Left kidney (tissue), 8 donors: Measurements from ENCODE around the gene ACSBG1. TPM values are rescaled to one million over a fixed set of nuclear protein-coding genes. Genes with fewer than 3 reads are reported as not detected.
A peak's percentile ranks its signal among the peaks of the same experiment; 100 is the strongest.

Experiments used
- DNase-seq: peaks from one replicate; pipeline ENCODE4 v3.0.0-alpha.2; 2013
- long read RNA-seq, 8 donors: transcript quantifications; one replicate each; lab custom pipeline, GENCODE V29; 2026
- polyA plus RNA-seq: library from polyadenylated mRNA; unstranded; fragments of 120-200 nt; gene quantifications from one replicate; pipeline ENCODE4 v1.2.1, GENCODE V29; 2013; ENCODE audit not compliant: insufficient read length

The ACSBG1 gene, protein sequence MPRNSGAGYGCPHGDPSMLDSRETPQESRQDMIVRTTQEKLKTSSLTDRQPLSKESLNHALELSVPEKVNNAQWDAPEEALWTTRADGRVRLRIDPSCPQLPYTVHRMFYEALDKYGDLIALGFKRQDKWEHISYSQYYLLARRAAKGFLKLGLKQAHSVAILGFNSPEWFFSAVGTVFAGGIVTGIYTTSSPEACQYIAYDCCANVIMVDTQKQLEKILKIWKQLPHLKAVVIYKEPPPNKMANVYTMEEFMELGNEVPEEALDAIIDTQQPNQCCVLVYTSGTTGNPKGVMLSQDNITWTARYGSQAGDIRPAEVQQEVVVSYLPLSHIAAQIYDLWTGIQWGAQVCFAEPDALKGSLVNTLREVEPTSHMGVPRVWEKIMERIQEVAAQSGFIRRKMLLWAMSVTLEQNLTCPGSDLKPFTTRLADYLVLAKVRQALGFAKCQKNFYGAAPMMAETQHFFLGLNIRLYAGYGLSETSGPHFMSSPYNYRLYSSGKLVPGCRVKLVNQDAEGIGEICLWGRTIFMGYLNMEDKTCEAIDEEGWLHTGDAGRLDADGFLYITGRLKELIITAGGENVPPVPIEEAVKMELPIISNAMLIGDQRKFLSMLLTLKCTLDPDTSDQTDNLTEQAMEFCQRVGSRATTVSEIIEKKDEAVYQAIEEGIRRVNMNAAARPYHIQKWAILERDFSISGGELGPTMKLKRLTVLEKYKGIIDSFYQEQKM
- polyA plus RNA-seq, result 1.4 TPM
- long read RNA-seq, donor 1, result 0 reads
- long read RNA-seq, donor 2, result 0 reads
- long read RNA-seq, donor 3, result 0 reads
- long read RNA-seq, donor 4, result 0 reads
- long read RNA-seq, donor 5, result 0 reads
- long read RNA-seq, donor 6, result 0 reads
- long read RNA-seq, donor 7, result 0 reads
- long read RNA-seq, donor 8, result 0 reads

DNA sequence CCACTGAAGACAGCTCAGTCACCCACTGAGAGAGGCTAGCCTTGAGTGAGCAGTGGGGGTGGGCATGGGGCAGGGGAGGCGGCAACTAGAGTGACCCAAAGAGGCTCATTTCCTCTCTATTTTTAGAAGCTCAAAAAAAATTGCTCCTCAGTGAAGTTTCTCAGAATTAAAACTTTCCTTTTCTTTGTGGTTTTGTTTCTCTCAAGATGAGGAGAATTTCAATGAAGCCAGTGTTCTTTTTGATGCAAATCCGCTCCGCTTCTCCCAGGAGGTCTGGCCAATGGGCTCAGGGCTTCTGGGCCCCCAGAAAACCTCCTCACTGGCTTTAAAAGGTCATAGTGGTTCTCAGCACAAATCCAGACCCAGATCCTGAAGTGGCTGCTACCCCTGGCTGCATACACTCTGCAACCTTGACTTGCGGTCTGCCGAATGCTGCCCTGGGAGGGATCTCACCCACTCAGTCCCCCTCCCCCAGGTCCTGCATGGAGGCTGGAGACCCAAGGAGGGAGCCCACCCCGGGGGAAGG is at the start of gene ACSBG1:
Gene ACSBG1 (minus strand): TSS at position 51 of the 526 bp plus-strand sequence. CDS start 64 bp downstream, outside the sequence.
- no peak for DNase-seq

DNA sequence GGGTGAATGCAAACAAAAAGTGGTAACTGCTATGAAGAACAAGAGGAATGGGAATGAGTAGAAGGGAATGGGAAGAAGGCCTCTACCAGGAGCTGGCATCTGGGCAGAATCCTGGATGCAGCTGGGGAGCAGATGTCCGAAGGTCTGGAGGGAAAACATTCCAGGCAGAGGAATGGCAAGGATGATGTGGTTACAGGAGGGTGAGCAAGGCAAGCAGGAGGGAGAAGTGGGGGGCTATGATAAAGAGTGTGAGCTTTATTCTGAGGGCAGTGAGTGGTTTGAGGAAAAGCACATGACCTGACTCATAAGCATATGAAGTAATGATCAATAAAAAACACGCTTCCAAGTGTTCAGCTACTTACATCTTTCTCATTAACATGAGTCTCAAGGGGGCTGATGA is 48.0 kb upstream of the ACSBG1 start:
- DNase-seq, result no peak

DNA sequence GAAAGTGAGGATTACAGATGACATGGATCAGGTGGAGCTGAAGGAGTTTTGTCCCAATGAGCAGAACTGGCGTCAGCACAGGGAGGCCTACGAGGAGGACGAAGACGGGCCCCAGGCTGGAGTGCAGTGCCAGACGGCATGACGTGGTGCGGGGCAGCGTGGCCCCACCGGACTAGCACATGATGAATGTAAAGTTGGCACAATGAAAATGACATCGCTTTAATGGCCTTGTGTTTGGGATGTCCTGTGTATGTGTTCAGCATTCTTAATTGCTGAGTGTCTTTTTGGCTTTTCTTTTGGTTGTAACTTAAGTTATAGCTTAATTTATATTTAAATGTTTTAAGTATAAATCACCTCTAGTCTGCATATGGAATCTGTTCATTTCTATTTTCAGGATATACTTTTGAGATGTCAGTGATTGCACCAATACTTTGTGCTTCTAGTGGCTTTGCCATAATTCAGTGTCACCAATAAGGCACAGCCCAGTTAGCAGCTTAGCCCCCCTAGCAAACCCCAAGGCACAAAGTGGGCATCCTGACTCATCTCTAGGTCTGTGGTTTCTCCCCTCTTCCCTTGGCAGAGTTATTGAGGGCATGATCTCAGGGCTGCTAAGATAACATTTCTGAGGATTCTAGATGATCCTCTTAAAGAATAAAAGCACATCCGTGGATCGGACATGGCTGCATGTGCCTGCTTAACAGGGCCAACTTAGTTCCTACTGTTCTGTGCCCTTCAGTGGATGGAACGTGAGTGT is 46.1 kb upstream of the ACSBG1 start:
- no peak for DNase-seq

DNA sequence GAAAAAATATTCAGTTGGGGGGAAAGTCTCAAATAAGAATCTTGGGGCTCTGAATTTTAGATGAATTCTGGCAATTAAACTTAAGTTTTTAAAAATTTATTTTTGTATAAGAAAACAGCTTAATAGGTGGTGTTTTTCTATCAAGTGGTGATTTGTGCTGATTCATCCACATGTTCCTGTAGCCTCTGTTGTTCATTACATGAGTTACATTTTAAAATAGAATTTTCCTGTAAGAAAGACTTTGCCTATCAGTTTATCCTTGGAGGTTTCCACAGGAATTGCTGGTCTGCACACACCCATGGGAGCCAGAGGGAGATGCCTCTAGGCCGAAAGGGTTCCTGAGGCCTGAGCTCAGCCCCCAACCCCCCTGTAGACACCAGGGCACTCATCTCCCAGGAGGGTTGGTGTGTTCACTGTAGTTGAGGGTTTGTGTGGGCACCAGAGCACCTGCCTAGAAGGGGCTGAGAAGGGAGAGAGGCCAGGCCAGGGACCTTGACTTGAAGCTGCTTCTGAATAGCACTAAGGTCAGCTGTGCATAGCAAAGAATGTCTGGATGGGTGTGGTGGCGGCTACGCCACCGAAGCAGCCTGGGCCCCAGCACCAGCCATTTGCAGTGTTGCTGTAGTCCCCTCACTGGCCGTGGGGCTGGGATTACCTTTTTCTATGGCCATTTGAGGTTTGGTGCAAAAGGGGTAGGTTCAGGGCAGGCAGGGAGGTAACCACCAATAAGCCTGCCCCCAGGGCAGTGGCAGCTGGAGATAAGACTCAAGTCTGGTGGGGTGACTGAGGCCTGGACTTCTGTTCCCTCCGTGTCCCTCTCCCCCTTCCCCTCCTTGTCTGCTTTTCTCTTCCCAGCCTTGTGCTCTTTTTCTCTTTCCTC is 41.9 kb upstream of the ACSBG1 start:
- no peak for DNase-seq

DNA sequence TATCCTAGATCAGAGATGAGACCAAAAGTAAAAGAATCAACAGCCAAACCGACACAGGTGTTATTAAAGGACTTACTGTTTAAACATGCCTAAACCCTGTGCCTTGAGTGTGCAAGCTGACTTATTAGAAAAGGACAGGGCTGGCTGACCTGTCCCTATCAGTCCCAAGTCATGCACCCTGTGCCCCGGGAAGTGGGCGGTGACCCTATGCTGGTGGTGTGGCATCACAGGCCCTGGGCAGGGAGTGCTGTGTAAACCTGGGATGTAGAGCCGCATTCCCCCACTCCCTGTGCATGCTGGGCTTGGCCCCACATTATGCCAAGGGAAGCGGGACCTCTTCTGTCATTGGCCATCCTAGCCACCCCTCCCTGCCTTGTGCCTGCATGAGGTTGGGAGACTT is 40.6 kb upstream of the ACSBG1 start:
- no peak for DNase-seq

DNA sequence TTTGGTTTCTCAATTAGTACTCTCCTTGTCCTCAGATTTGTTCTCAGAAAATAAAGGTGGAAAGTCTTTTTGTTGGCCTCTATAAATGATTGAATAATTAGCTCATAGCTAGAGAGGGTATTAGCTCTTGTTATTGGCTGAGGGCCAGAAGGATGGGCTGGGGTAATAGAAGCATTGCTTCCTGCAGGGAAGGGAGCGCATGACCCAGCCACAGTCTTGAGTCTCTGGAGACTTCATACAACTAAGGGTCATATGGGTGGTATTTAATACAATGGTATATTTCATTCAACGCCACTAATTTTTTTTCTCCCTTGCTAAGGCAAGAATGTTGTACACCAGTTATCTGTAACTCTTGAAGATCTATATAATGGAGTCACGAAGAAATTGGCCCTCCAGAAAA is 38.4 kb upstream of the ACSBG1 start:
- no peak for DNase-seq

DNA sequence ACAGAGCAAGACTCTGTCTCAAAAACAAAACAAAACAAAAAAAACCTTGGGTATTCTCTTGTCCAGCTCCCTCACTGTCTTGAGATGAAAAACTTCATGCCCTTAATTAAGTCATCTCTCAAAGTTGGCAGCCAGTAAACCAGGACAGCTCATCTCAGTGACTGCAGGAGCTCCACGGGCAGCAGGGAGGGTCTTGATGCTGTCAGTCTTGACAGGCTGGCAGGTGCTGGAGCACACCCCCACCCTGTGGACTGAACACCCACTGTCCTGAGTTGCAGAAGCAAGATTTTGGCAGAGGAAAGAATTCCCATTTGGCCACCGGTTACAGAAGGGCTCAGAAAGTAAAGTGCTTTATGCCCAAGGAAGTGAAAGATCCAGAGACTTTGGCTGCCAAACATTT is 38.0 kb upstream of the ACSBG1 start:
- DNase-seq, result no peak

DNA sequence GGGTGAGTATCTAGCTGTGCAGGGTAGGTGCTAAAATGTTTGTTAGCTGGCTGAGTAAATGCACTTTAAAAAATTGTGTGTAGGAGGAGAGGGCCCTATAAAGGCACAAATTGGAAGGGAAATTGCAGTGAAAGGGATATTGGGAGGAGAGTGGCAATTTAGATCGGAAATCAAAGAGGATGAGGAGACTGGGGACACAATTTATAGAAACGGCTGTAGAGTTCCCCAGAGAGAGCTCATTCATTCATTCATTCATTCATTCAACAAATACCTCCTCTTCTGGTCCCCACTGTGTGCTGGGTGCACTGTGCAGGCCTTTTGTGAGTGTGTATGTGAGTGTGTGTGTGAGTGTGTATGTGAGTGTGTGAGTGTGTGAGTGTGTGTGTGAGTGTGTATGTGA is 32.4 kb upstream of the ACSBG1 start:
- no peak for DNase-seq

DNA sequence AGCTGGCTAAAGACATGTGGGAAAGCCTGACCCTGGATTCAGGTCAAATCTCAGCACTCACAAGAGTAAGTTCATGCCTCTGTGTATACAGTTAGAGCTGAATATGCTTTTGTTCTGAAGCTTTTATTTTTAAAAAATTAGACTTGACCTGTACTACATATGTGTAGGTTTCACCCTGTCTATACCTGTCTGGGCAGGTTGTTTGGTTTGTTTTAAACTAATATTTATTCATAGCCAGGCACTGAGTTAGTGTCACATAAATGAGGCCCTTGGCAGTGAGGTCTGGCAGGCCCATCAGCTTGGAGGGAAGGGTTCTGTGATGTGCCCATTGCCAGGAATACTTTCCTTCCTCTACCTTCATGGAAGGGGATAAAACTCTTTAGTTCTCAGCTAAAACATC is 31.9 kb upstream of the ACSBG1 start:
- no peak for DNase-seq

DNA sequence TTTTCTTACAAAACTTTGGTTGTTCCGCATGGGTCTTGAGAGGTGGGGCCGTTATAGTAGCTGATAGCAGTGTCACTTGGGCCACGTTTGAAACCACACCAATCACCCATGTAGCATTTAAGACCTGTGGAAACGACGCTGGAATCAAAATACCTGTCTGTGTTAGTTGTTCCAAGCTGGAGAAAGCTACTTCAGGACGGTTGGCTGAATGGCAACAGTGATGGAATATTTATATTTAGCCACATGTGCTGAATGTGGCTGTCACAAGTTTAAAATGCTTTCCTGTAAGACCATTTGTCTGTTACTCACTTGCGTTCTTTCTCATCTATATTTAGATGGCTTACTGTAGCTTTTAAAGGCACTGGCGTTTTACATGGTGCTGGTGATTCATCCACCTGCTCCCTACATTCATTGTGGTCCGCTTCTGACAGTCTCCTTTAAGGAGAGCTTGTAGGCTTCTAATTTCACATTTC is 31.4 kb upstream of the ACSBG1 start:
- no peak for DNase-seq

DNA sequence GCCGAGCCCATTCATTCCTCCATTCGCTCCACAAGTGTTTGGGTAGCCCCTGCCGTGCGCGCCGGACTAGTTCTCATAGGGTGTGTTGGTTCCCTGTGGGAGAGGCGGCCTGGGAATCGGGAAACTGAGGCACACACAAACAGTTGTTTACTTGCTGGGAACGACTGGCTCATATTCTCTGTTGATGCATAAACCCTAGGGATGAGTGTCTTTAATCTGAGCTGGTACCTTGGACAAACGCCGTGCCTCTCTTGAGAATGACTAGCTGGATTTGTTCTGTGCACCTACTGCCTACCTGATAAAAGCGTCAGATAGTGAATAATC is 30.7 kb upstream of the ACSBG1 start:
- DNase-seq, result no peak

DNA sequence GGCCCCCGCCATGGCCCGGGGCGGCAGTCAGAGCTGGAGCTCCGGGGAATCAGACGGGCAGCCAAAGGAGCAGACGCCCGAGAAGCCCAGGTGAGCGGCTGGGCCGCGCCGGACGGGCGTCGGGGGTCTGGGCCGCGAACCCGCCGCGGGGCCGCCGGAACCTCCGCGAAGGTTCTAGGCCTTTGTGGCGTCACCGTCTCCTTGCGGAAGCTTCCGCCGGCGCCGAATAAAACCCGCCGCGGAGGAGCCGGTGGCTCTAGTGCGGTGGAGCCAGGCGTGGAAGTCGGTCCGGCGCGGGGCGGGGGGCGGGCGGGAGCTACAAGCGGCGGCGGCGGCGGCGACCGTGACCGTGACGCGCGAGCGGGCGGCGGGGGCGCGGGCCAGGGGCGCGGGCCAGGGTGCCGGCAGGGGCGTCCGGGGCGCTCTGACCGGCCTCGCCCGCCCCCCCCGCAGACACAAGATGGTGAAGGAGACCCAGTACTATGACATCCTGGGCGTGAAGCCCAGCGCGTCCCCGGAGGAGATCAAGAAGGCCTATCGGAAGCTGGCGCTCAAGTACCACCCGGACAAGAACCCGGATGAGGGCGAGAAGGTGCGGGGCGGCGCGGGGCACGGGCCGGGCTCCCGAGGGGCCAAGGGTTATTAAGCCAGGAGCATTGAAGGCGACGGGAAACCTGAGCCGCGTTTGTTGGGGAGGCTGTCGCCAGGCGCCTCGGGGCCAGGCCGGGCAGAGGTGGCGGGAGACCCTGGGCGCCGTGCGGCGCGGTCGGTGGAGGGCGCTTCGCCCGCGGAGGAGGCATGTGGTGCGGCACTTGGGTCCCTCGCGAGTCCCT is 30.2 kb upstream of the ACSBG1 start, which contains the start of gene DNAJA4:
Gene DNAJA4 (plus strand): TSS at position 259 of the 833 bp plus-strand sequence. CDS start 202 bp downstream, at position 461.
- peak; percentile 36 for DNase-seq

DNA sequence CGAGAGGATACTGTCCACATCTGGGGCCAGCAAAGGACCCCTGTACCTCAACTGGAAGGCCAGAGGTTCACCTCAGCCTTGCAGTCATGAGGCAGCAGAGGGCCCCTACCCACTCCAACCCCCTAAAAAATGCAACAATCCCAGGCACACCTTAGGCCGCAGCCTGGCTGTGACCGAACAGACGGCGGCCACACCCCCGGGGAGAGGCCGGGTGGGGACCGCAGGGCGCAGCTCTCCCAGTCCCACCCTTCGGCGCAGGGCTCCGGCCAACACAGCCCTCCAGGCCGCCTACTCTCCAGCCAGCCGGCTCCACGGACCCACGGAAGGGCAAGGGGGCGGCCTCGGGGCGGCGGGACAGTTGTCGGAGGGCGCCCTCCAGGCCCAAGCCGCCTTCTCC is 29.5 kb upstream of the ACSBG1 start:
- no peak for DNase-seq

DNA sequence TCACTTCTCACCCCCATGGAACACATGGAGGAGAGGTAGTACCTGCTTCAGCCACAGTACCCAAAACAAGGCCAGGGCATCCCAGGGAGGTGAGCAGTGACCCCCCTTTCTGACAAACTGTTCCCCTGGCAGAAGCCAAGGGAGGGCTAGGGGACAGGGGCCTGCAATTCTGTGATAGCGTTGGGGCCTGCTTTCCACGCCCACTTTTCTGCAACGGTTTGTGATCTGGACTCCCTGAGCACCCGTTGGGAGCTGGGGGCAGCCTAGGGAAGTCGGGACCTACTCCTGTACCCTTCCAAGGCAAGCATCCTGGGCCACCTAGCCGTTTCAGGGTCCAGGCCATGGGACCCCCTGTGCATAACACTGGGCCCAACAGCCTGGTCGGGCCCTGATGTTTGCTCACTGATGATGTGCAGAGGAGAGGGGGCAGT is 29.0 kb upstream of the ACSBG1 start:
- no peak for DNase-seq

DNA sequence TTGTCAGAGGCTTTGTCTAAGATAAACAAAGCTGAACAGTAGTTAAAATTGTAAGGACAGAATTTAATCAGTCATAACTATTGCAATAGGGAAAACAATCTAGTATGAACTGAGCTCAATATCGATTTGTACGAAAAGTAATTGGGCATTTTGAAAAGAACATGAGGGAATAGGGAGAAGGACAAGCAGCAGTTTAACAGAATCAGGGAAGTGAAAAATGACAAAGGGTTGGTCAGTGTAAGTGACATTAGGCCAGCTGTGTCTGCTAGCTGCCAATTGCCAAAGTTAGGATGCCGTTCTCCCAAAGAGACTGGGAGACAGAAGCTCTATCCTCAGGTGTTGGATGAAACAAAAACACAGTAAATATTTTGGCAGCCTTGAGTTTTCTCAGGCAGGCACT is 26.7 kb upstream of the ACSBG1 start:
- no peak for DNase-seq

DNA sequence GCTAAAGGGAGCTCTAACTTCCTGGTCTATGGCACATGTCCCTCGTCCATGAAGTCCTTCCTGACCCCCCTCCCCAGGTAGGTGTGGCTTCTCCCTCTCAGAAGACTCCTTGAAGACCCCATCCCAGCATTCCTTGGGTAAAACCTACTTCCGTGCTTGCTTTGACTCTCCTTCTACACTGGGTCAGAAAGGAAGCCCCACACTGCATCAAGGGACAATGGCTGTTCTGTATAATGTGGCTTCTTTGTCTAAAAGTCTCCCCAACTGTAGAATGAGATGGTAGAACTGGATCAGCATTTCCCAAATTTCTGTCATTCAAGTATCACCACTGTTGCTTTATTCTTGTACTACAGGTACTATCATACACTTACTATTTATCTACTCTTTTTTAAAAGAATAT is 26.1 kb upstream of the ACSBG1 start:
- no peak for DNase-seq

DNA sequence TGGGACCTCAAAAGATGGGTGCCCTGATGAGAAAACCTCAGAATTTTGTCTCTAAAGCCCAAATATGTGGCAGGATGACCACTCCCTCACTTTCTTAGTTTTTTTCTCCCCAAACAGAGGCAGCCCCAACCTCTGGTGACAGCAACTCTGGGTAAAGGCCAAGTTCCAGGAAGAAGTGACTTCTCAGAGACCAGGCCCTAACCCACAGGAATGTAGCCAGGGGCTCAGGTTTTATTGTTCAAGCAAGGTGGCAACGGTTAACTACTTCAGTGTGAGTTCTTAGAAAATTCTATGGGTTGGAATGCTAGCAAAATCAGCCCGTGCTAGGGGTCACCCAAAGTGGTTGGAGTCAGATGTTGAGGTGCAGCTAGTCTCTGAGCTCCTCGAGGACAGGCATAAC is 24.9 kb upstream of the ACSBG1 start:
- no peak for DNase-seq

DNA sequence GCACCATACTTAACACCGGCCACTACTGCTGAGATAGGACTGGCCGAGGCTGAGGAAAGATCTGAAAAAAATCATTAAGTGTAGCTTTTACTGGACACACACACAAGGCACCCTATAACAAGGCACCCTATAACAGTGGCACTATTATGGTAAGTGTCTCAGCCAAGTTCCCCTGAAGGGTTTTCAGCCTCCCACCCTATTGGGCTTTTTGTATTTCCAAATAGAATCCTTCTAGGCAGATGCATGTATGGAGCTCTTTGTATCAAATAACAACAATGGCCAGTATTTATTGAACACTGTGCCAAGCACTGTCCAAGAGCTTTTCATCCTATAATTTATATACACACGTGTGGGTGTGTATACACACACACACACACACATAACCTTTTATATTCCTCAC is 23.3 kb upstream of the ACSBG1 start:
- DNase-seq, result no peak

DNA sequence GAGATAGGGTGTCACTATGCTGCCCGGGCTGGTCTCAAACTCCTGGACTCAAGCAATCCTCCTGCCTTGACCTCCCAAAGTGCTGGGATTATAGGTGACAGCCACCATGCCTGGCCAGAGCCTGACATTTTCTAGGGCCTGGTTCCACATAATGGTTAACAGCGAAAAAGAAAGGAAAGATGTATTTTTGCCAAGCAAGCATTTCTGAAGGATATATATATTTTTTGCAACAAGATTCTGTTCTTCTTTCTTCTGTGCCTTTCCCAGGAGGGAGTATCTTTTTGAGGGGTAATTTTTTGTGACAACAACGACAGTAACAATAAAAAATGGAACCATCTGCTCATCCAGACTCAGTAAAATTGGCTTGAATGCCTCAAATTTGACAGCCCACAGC is 21.7 kb upstream of the ACSBG1 start:
- no peak for DNase-seq

DNA sequence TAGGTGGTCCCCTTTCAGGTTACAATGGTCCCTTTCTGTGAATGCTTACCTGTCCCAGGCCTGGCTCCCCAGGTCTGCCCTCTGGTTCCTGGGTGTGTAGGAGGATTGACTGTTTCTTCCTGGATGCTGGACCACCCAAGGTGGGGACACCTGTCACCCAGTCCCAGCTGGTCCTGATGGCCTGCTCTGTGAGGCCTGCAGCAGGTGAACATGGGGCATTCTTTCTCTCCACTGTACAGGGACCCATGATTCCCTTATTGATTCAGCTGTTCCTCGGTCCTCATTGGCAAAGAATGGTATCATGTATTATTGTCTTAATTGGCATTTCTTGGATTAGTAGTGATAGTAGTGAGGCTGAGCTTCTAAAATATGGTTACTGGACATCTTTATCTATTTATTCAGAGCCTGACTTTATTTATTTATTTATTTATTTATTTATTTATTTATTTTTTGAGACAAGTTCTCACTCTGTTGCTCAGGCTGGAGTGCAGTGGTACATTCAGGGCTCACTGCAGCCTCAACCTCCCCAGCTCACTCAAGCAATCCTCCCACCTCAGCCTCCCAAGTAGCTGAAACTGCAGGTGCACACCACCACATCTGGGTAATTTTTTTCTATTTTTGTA is 21.2 kb upstream of the ACSBG1 start:
- DNase-seq, result no peak
